Measurements from ENCODE around the gene NUDT3. TPM values are rescaled to one million over a fixed set of nuclear protein-coding genes. Genes with fewer than 3 reads are reported as not detected.
"Not testable (repeated sequence)": the region's sequence is repeated elsewhere in the genome, so short reads cannot be mapped to it uniquely, and the experiment has no call there.

Gene NUDT3
- total RNA-seq, 1 donor from 2014 or later: 20.0 TPM

DNA sequence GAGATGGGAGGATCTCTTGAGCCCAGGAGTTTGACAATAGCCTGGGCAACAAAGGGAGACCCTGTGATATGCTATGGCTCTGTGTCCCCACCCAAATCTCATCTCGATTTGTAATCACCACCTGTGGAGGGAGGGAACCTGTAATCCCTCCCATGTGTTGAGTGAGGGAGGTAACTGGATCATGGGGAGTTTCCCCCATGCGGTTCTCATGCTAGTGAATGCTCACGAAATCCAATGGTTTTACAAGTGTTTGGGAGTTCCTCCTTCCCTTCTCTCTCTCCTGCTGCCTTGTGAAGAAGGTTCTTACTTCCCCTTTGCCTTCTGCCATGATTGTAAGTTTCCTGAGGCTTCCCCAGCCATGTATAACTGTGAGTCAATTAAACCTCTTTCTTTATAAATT is 3.4 kb downstream of the NUDT3 start:
- Mint-ChIP-seq H3K4me1 (ENCODE audit: low read depth) (peaks cover 23% of the 10 kb centered on the region), H3K4me3 (no peak overlapping the region), H3K27me3 (ENCODE audit: insufficient read depth) (peaks cover 3% of the 10 kb centered on the region), H3K27ac (no peak overlapping the region), H3K36me3 (ENCODE audit: low read depth) (no peaks in the 10 kb centered on the region), H3K9me3 (no peaks in the 10 kb centered on the region)
- no peak for DNase-seq (ENCODE audit: low spot score)
- intact Hi-C loops (cut with micrococcal nuclease): no loop called here

DNA sequence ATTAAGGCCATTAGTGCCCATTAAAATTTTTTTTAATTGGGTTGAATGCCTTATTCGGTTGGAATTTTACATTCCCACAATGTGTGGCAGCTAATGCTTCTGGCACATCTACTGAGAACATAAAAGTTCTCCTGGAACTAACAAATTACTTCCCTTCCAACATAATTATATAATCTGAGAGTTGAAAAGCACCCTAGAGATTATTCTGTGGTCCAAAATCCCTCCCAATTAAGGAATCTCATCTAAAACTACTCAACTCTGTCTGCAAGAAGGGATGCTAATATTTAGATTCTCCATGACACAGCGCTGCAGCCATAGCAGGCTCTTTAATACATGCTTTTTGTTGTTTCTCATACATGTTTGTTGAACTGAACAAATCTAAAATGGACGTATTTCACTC is 4.0 kb downstream of the NUDT3 start:
- Mint-ChIP-seq H3K27me3 (ENCODE audit: insufficient read depth) (peaks cover 3% of the 10 kb centered on the region), H3K36me3 (ENCODE audit: low read depth) (no peaks in the 10 kb centered on the region), H3K4me1 (ENCODE audit: low read depth) (peaks cover 18% of the 10 kb centered on the region), H3K27ac (no peak overlapping the region), H3K9me3 (no peaks in the 10 kb centered on the region), H3K4me3 (no peak overlapping the region)
- no peak for DNase-seq (ENCODE audit: low spot score)
- intact Hi-C loops (cut with micrococcal nuclease): no loop called here

GRCh38 chr6:34386316-34387137 is 5.9 kb downstream of the NUDT3 start:
- Mint-ChIP-seq H3K27ac (no peak overlapping the region), H3K36me3 (ENCODE audit: low read depth) (no peaks in the 10 kb centered on the region), H3K27me3 (ENCODE audit: insufficient read depth) (no peaks in the 10 kb centered on the region), H3K4me3 (no peak overlapping the region), H3K9me3 (no peaks in the 10 kb centered on the region), H3K4me1 (ENCODE audit: low read depth) (peaks cover 10% of the 10 kb centered on the region)
- intact Hi-C loops (cut with micrococcal nuclease): no loop called here
- DNase-seq (ENCODE audit: low spot score): no peak

GRCh38 chr6:34385793-34386195 is 6.7 kb downstream of the NUDT3 start:
- Mint-ChIP-seq H3K9me3 (no peaks in the 10 kb centered on the region), H3K27ac (no peak overlapping the region), H3K27me3 (ENCODE audit: insufficient read depth) (no peaks in the 10 kb centered on the region), H3K36me3 (ENCODE audit: low read depth) (peaks cover 1% of the 10 kb centered on the region), H3K4me1 (ENCODE audit: low read depth) (peaks cover 15% of the 10 kb centered on the region), H3K4me3 (no peak overlapping the region)
- intact Hi-C loops (cut with micrococcal nuclease): no loop called here
- DNase-seq (ENCODE audit: low spot score): no peak

DNA sequence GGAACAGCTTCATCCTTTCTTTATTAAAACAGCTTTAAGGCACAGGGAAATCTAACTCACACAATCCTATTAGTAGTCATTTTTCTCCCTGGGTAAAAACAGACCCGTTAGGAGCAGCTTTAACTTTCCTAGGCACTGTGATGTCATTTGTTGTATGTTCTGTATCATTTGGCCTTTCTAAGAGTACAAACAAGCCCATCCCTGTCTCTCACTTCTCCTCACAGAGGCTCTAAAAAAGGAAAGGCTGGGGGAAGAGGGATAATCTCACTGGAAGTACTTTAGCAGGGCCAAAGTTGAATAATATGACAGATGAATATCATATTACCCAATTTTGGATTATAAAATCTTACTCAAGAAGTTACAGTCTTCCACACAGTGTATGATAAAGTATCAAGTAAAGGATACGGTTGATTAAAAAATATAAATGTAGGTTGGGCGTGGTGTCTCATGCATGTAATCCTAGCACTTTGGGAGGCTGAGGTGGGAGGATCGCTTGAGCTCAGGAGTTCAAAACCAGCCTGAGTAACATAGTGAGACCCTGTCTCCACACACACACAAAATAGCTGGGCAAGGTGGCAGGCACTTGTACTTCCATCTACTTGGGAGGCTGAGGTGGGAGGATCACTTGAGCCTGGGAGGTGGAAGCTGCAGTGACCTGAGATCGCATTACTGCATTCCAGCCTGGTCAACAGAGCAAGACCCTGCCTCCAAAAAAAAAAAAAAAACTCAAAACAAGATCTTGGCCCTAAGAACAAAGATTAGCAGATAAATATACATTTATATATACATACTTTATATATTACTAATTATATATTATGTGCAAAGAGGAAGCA is 7.9 kb downstream of the NUDT3 start:
- no peak overlapping the region for H3K4me3 Mint-ChIP-seq
- peaks cover 2% of the 10 kb centered on the region for H3K36me3 Mint-ChIP-seq (ENCODE audit: low read depth)
- no peak overlapping the region for H3K27ac Mint-ChIP-seq
- no peak for DNase-seq (ENCODE audit: low spot score)
- no peaks in the 10 kb centered on the region for H3K9me3 Mint-ChIP-seq
- no peaks in the 10 kb centered on the region for H3K27me3 Mint-ChIP-seq (ENCODE audit: insufficient read depth)
- intact Hi-C loops (cut with micrococcal nuclease): no loop called here
- H3K4me1 Mint-ChIP-seq (ENCODE audit: low read depth): peaks cover 20% of the 10 kb centered on the region

- H3K27me3 Mint-ChIP-seq (ENCODE audit: insufficient read depth): no peaks in the 10 kb centered on the region
- DNase-seq (ENCODE audit: low spot score): no peak
- intact Hi-C loops (cut with micrococcal nuclease): no loop called here
- H3K4me1 Mint-ChIP-seq (ENCODE audit: low read depth): peaks cover 15% of the 10 kb centered on the region
- no peak overlapping the region for H3K27ac Mint-ChIP-seq
- no peak overlapping the region for H3K4me3 Mint-ChIP-seq
- H3K9me3 Mint-ChIP-seq: no peaks in the 10 kb centered on the region
- peaks cover 2% of the 10 kb centered on the region for H3K36me3 Mint-ChIP-seq (ENCODE audit: low read depth)
Measured at GRCh38 chr6:34383656-34384320, 8.7 kb downstream of the NUDT3 start.

DNA sequence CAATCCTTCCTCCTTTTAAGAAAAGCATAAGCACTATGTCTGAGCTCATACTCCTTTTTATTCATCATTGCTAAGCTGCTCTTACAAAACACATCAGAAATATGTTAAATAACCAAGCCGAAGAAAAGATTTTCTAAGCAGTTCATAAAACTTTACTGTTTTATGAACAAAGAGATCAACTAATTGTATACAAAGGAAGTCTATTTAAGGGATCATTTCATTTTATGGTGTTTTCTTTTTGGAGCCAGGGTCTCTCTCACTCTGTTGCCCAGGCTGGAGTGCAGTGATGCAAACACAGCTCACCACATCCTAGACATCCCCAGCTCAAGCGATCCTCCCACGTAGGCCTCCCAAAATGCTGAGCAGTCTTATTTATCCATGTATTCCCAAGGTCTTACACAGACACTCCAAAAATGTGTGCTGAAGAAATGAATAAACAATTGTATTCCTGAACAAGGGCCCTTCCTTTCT is 9.3 kb downstream of the NUDT3 start:
- Mint-ChIP-seq H3K27me3 (ENCODE audit: insufficient read depth) (no peaks in the 10 kb centered on the region), H3K36me3 (ENCODE audit: low read depth) (peaks cover 2% of the 10 kb centered on the region), H3K9me3 (no peaks in the 10 kb centered on the region), H3K4me1 (ENCODE audit: low read depth) (peaks cover 15% of the 10 kb centered on the region), H3K27ac (no peak overlapping the region), H3K4me3 (no peak overlapping the region)
- intact Hi-C loops (cut with micrococcal nuclease): no loop called here
- DNase-seq (ENCODE audit: low spot score): no peak

DNA sequence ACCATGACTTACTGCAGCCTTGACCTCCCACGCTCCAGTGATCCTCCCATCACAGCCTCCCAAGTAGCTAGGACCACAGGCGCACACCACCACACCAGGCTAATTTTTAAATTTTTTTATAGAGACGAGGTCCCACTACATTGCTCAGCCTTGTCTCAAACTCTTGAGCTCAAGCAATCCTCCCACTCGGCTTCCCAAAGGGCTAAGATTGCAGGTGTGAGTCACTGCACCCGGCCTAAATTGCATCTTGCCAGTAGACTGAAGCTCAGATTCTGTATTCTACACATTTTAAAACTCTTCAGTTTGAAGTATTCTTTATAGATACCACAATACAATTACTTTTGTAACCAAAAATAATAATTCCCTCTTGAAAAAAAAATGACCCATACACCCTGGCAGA is 11.4 kb downstream of the NUDT3 start:
- H3K4me3 Mint-ChIP-seq: no peak overlapping the region
- H3K27ac Mint-ChIP-seq: no peak overlapping the region
- no peaks in the 10 kb centered on the region for H3K9me3 Mint-ChIP-seq
- intact Hi-C loops (cut with micrococcal nuclease): no loop called here
- peaks cover 2% of the 10 kb centered on the region for H3K36me3 Mint-ChIP-seq (ENCODE audit: low read depth)
- peaks cover 10% of the 10 kb centered on the region for H3K4me1 Mint-ChIP-seq (ENCODE audit: low read depth)
- H3K27me3 Mint-ChIP-seq (ENCODE audit: insufficient read depth): no peaks in the 10 kb centered on the region
- DNase-seq (ENCODE audit: low spot score): no peak

DNA sequence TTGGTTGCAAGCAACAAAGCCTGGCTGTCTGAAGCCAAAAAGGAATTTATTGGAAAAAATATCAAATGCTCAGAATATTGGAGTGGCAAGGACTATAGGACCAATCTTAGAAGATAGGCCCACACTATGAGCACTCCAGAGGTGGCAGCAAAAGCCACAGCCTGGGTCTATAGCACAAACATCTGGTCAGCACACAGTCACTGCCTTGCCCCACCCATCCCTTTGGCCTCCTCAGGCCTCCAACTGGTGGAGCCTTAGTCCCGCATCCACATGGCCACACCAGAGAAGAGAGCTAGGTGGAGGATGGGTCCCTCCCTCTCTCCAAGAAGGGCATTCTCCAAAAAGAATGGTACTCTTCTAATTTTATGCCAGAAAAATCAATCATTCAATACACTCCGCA is 14.0 kb downstream of the NUDT3 start:
- Mint-ChIP-seq H3K27ac (no peak overlapping the region), H3K36me3 (ENCODE audit: low read depth) (peaks cover 2% of the 10 kb centered on the region), H3K4me3 (no peak overlapping the region)

GRCh38 chr6:34377984-34378383 is 14.5 kb downstream of the NUDT3 start:
- H3K9me3 Mint-ChIP-seq: no peaks in the 10 kb centered on the region
- H3K27ac Mint-ChIP-seq: no peak overlapping the region
- H3K4me3 Mint-ChIP-seq: no peak overlapping the region
- peaks cover 2% of the 10 kb centered on the region for H3K36me3 Mint-ChIP-seq (ENCODE audit: low read depth)
- DNase-seq (ENCODE audit: low spot score): no peak
- peaks cover 10% of the 10 kb centered on the region for H3K4me1 Mint-ChIP-seq (ENCODE audit: low read depth)
- intact Hi-C loops (cut with micrococcal nuclease): no loop called here
- H3K27me3 Mint-ChIP-seq (ENCODE audit: insufficient read depth): no peaks in the 10 kb centered on the region

More for the DNA sequence above, 14.0 kb downstream of the NUDT3 start:
- no peaks in the 10 kb centered on the region for H3K27me3 Mint-ChIP-seq (ENCODE audit: insufficient read depth)
- DNase-seq (ENCODE audit: low spot score): no peak
- intact Hi-C loops (cut with micrococcal nuclease): no loop called here
- H3K4me1 Mint-ChIP-seq (ENCODE audit: low read depth): peaks cover 10% of the 10 kb centered on the region
- no peaks in the 10 kb centered on the region for H3K9me3 Mint-ChIP-seq

GRCh38 chr6:34377571-34377970 is 14.9 kb downstream of the NUDT3 start:
- H3K4me1 Mint-ChIP-seq (ENCODE audit: low read depth); H3K9me3 Mint-ChIP-seq; H3K36me3 Mint-ChIP-seq (ENCODE audit: low read depth); DNase-seq (ENCODE audit: low spot score); intact Hi-C loops (cut with micrococcal nuclease); H3K4me3 Mint-ChIP-seq; H3K27ac Mint-ChIP-seq; H3K27me3 Mint-ChIP-seq (ENCODE audit: insufficient read depth): not testable (repeated sequence)

GRCh38 chr6:34375833-34376232 is 16.6 kb downstream of the NUDT3 start:
- peaks cover 5% of the 10 kb centered on the region for H3K4me1 Mint-ChIP-seq (ENCODE audit: low read depth)
- no peak for DNase-seq (ENCODE audit: low spot score)
- H3K27me3 Mint-ChIP-seq (ENCODE audit: insufficient read depth): no peaks in the 10 kb centered on the region
- peaks cover 2% of the 10 kb centered on the region for H3K36me3 Mint-ChIP-seq (ENCODE audit: low read depth)
- H3K27ac Mint-ChIP-seq: no peak overlapping the region
- no peak overlapping the region for H3K4me3 Mint-ChIP-seq
- no peaks in the 10 kb centered on the region for H3K9me3 Mint-ChIP-seq
- intact Hi-C loops (cut with micrococcal nuclease): no loop called here

DNA sequence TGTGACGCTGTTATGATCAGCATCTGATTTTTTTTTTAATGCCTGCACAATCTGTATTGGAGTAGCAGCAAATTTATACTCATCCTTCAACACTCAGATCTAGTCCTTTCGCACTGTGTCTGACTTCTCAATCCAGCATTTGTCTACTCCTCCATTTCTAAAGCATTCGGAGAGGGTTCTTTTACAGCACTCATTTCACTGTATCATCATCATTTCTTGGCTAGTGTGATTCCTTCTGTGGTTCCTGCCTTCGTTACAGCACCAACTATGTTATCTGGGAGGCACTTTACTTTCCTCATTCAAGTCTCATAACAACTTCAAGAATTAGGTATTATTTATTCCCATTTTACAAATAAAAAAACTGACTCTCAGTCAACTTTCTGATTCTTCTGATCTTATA is 18.0 kb downstream of the NUDT3 start:
- H3K4me1 Mint-ChIP-seq (ENCODE audit: low read depth): no peaks in the 10 kb centered on the region
- H3K27ac Mint-ChIP-seq: no peak overlapping the region
- H3K4me3 Mint-ChIP-seq: no peak overlapping the region
- H3K27me3 Mint-ChIP-seq (ENCODE audit: insufficient read depth): no peaks in the 10 kb centered on the region
- H3K9me3 Mint-ChIP-seq: no peaks in the 10 kb centered on the region
- intact Hi-C loops (cut with micrococcal nuclease): no loop called here
- no peak for DNase-seq (ENCODE audit: low spot score)
- no peaks in the 10 kb centered on the region for H3K36me3 Mint-ChIP-seq (ENCODE audit: low read depth)

Measured in activated T-helper 1 cell treated with anti-CD3 and anti-CD28 coated beads, Interleukin-12 subunit alpha, Interleukin-12 subunit beta, Interleukin-2, Interleukin-4 antibody, amounts not matched to agents 30 ng/mL and 10 ng/mL and 1 ng/mL, durations not matched to agents 14 hours and 24 hours and 36 hours (primary cell).